Activated naive CD4-positive, alpha-beta T cell treated with anti-CD3 and anti-CD28 coated beads, Interleukin-2, amount 50 U/mL, for 72 hours (primary cell): ENCODE results near the gene KCTD20. TPM values are rescaled to one million over a fixed set of nuclear protein-coding genes. Genes with fewer than 3 reads are reported as not detected.
A peak's percentile ranks its signal among the peaks of the same experiment; 100 is the strongest.
"Not testable (repeated sequence)": the region's sequence is repeated elsewhere in the genome, so short reads cannot be mapped to it uniquely, and the experiment has no call there.

ENCODE experiments used
- ATAC-seq, 2 donors: fragments of 150-1000 bp; cut with Tn5 transposase; 2 replicates each; pipeline ENCODE4 v1.10.0; 2021; ENCODE audit warnings: mild to moderate bottlenecking in 2 of 2, moderate library complexity in 2 of 2
- DNase-seq, 2 donors: peaks; one replicate each; pipeline ENCODE4 v3.0.0; 2021 to 2022; ENCODE audit warnings: low spot score in 2 of 2
- H3K27ac Mint-ChIP-seq, 2 donors: one replicate each; pipeline ENCODE4 v1.8.0; 2022; ENCODE audit warnings: mild to moderate bottlenecking in 2 of 2, mixed read lengths in 2 of 2
- H3K36me3 Mint-ChIP-seq, 2 donors: one replicate each; pipeline ENCODE4 v1.8.0; 2022; ENCODE audit warnings: mixed read lengths in 2 of 2
- H3K9me3 Mint-ChIP-seq, 2 donors: one replicate each; pipeline ENCODE4 v1.8.0; 2022; ENCODE audit warnings: mixed read lengths in 2 of 2
- total RNA-seq, 2 donors: library from RNA; stranded (reverse); gene quantifications; one replicate each; pipeline ENCODE4 v1.2.3, GENCODE V29; 2022

KCTD20 gene
- total RNA-seq, 2 donors from 2014 or later, result 28.9 to 54.8 TPM

- DNase-seq, result no peak
- peaks cover 0 to 21% of the 10 kb centered on the region in 2 donors for H3K36me3 Mint-ChIP-seq
- peak overlapping the region in 1 of 2 donors; percentile 17 for H3K27ac Mint-ChIP-seq
- no peaks in the 10 kb centered on the region for H3K9me3 Mint-ChIP-seq
- no peak for ATAC-seq
Observed at GRCh38 chr6:36478051-36478526, 35.3 kb downstream of the KCTD20 start.

GRCh38 chr6:36479256-36479655 is 36.5 kb downstream of the KCTD20 start:
- Mint-ChIP-seq H3K27ac (no peak overlapping the region), H3K36me3 (peaks cover 0 to 30% of the 10 kb centered on the region in 2 donors), H3K9me3 (no peaks in the 10 kb centered on the region)
- ATAC-seq (no peak), DNase-seq (no peak)

- not testable (repeated sequence) for ATAC-seq, H3K9me3 Mint-ChIP-seq, DNase-seq
- Mint-ChIP-seq H3K36me3 (peaks cover 4 to 38% of the 10 kb centered on the region in 2 donors), H3K27ac (peak overlapping the region in 1 of 2 donors; percentile 55)
Observed at GRCh38 chr6:36483326-36483725, 40.5 kb downstream of the KCTD20 start.

GRCh38 chr6:36484736-36485135 is 41.9 kb downstream of the KCTD20 start:
- Mint-ChIP-seq H3K36me3 (peaks cover 8 to 44% of the 10 kb centered on the region in 2 donors), H3K27ac (peak overlapping the region in 1 of 2 donors; percentile 57), H3K9me3 (no peaks in the 10 kb centered on the region)
- DNase-seq (no peak), ATAC-seq (no peak)

- peak overlapping the region; percentile 36 to 62 for H3K27ac Mint-ChIP-seq
- ATAC-seq (no peak), DNase-seq (no peak)
- H3K9me3 Mint-ChIP-seq, result no peaks in the 10 kb centered on the region
- H3K36me3 Mint-ChIP-seq, result peaks cover 8 to 53% of the 10 kb centered on the region in 2 donors
Observed at GRCh38 chr6:36487698-36488097, 44.9 kb downstream of the KCTD20 start.

- ATAC-seq (no peak), DNase-seq (no peak)
- H3K36me3 Mint-ChIP-seq, result peaks cover 9 to 54% of the 10 kb centered on the region in 2 donors
- no peak overlapping the region for H3K27ac Mint-ChIP-seq
- no peaks in the 10 kb centered on the region for H3K9me3 Mint-ChIP-seq
Observed at GRCh38 chr6:36488221-36488620, 45.4 kb downstream of the KCTD20 start.

- ATAC-seq (no peak), DNase-seq (no peak)
- no peak overlapping the region for H3K27ac Mint-ChIP-seq
- peaks cover 21 to 54% of the 10 kb centered on the region in 2 donors for H3K36me3 Mint-ChIP-seq
- H3K9me3 Mint-ChIP-seq, result no peaks in the 10 kb centered on the region
Observed at GRCh38 chr6:36489426-36489825, 46.6 kb downstream of the KCTD20 start.

- DNase-seq (no peak), ATAC-seq (no peak)
- peak overlapping the region in 1 of 2 donors; percentile 62 for H3K27ac Mint-ChIP-seq
- H3K9me3 Mint-ChIP-seq, result no peaks in the 10 kb centered on the region
- H3K36me3 Mint-ChIP-seq, result peaks cover 24 to 57% of the 10 kb centered on the region in 2 donors
Observed at GRCh38 chr6:36491378-36491965, 48.7 kb downstream of the KCTD20 start.

GRCh38 chr6:36492092-36492491 is 49.3 kb downstream of the KCTD20 start:
- H3K36me3 Mint-ChIP-seq, result peaks cover 24 to 57% of the 10 kb centered on the region in 2 donors
- DNase-seq (no peak), ATAC-seq (no peak)
- H3K27ac Mint-ChIP-seq, result peak overlapping the region; percentile 45 to 62
- no peaks in the 10 kb centered on the region for H3K9me3 Mint-ChIP-seq

GRCh38 chr6:36492621-36493020 is 49.8 kb downstream of the KCTD20 start:
- peak in 1 of 2 donors; percentile 25 for ATAC-seq
- no peak for DNase-seq
- Mint-ChIP-seq H3K36me3 (peaks cover 29 to 61% of the 10 kb centered on the region in 2 donors), H3K9me3 (no peaks in the 10 kb centered on the region), H3K27ac (peak overlapping the region; percentile 45 to 62)

GRCh38 chr6:36493319-36493718 is 50.5 kb downstream of the KCTD20 start:
- Mint-ChIP-seq H3K9me3 (no peaks in the 10 kb centered on the region), H3K36me3 (peaks cover 29 to 65% of the 10 kb centered on the region in 2 donors), H3K27ac (peak overlapping the region; percentile 20 to 39)
- ATAC-seq (no peak), DNase-seq (no peak)

- no peak for ATAC-seq
- Mint-ChIP-seq H3K36me3 (peaks cover 29 to 67% of the 10 kb centered on the region in 2 donors), H3K27ac (peak overlapping the region; percentile 20 to 39), H3K9me3 (no peaks in the 10 kb centered on the region)
- DNase-seq, result no peak
Observed at GRCh38 chr6:36493859-36494258, 51.1 kb downstream of the KCTD20 start.

GRCh38 chr6:36495086-36495485 is 52.3 kb downstream of the KCTD20 start:
- DNase-seq, result no peak
- peaks cover 26 to 63% of the 10 kb centered on the region in 2 donors for H3K36me3 Mint-ChIP-seq

GRCh38 chr6:36499918-36500317 is 57.1 kb downstream of the KCTD20 start:
- Mint-ChIP-seq H3K36me3 (peaks cover 12 to 36% of the 10 kb centered on the region in 2 donors), H3K9me3 (no peaks in the 10 kb centered on the region), H3K27ac (no peak overlapping the region)
- DNase-seq, result no peak
- no peak for ATAC-seq

More at GRCh38 chr6:36495086-36495485, 52.3 kb downstream of the KCTD20 start:
- Mint-ChIP-seq H3K27ac (no peak overlapping the region), H3K9me3 (no peaks in the 10 kb centered on the region)
- no peak for ATAC-seq

GRCh38 chr6:36501686-36502085 is 58.9 kb downstream of the KCTD20 start:
- no peak for DNase-seq
- Mint-ChIP-seq H3K27ac (no peak overlapping the region), H3K9me3 (no peaks in the 10 kb centered on the region), H3K36me3 (peaks cover 11 to 39% of the 10 kb centered on the region in 2 donors)
- ATAC-seq, result no peak

GRCh38 chr6:36504181-36504580 is 61.4 kb downstream of the KCTD20 start:
- Mint-ChIP-seq H3K9me3 (no peaks in the 10 kb centered on the region), H3K27ac (no peak overlapping the region), H3K36me3 (peaks cover 6 to 30% of the 10 kb centered on the region in 2 donors)
- DNase-seq (no peak), ATAC-seq (no peak)

- no peaks in the 10 kb centered on the region for H3K9me3 Mint-ChIP-seq
- H3K27ac Mint-ChIP-seq, result no peak overlapping the region
- DNase-seq, result no peak
- H3K36me3 Mint-ChIP-seq, result peaks cover 6 to 35% of the 10 kb centered on the region in 2 donors
- no peak for ATAC-seq
Observed at GRCh38 chr6:36504982-36505381, 62.2 kb downstream of the KCTD20 start.
